PFSK-1 (cell line): ENCODE measurements around the gene TSPAN5.

ENCODE experiments used
- FOXP2 ChIP-seq: optimal IDR thresholded peaks from 2 replicates; pipeline ENCODE3; 2011; ENCODE audit warnings: borderline replicate concordance, control low read depth, inconsistent platforms; ENCODE audit not compliant: insufficient read depth; ENCODE audit errors: extremely low read length, extremely low read depth
- POLR2AphosphoS5 ChIP-seq: IDR thresholded peaks from 2 replicates; pipeline ENCODE4 v1.6.1; 2012; ENCODE audit warnings: low read depth, mild to moderate bottlenecking, control low read depth, low read length, moderate library complexity
- SIN3A ChIP-seq: IDR thresholded peaks from 2 replicates; pipeline ENCODE4 v1.6.1; 2012; ENCODE audit warnings: mild to moderate bottlenecking, low read length, moderate library complexity, borderline replicate concordance; ENCODE audit not compliant: insufficient read depth
- TAF1 ChIP-seq: IDR thresholded peaks from 2 replicates; pipeline ENCODE4 v1.6.1; 2012; ENCODE audit warnings: low read length, control low read depth, borderline replicate concordance; ENCODE audit not compliant: insufficient read depth
- TF ChIP-seq, protein P1 (sequence below), 2 experiments: IDR thresholded peaks; 2 replicates each; pipeline versions ENCODE4 v1.6.1 to v1.8.0; 2011 to 2012; ENCODE audit warnings: low read depth in 2 of 2, low read length in 2 of 2, control low read depth in 1 of 2, inconsistent platforms in 1 of 2, mild to moderate bottlenecking in 1 of 2, moderate library complexity in 1 of 2; ENCODE audit not compliant: insufficient read depth in 1 of 2

Gene TSPAN5

DNA sequence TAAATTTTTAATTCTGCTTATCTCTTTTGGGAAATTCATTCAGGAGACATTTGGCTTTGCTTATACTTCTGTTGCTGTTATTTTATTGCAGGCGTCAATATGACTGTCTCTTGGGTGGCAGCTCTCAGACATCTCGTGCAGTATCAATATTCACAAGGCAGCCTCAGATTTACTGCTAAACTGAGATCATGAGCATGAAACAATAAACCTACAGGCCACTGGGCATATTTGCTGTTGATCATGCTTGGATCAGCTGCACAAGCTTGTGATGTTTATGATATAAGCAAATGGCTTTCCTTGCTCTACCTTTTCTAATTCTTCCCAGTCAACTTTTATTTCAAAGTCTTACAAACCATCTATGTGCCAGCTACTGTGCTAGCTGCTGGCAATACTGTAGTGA lies 39.2 kb downstream of the TSPAN5 start:
- no peak for TF ChIP-seq TAF1
- no peak for TF ChIP-seq POLR2AphosphoS5
- TF ChIP-seq SIN3A, result no peak
- no peak for TF ChIP-seq FOXP2
- TF ChIP-seq, protein P1, sequence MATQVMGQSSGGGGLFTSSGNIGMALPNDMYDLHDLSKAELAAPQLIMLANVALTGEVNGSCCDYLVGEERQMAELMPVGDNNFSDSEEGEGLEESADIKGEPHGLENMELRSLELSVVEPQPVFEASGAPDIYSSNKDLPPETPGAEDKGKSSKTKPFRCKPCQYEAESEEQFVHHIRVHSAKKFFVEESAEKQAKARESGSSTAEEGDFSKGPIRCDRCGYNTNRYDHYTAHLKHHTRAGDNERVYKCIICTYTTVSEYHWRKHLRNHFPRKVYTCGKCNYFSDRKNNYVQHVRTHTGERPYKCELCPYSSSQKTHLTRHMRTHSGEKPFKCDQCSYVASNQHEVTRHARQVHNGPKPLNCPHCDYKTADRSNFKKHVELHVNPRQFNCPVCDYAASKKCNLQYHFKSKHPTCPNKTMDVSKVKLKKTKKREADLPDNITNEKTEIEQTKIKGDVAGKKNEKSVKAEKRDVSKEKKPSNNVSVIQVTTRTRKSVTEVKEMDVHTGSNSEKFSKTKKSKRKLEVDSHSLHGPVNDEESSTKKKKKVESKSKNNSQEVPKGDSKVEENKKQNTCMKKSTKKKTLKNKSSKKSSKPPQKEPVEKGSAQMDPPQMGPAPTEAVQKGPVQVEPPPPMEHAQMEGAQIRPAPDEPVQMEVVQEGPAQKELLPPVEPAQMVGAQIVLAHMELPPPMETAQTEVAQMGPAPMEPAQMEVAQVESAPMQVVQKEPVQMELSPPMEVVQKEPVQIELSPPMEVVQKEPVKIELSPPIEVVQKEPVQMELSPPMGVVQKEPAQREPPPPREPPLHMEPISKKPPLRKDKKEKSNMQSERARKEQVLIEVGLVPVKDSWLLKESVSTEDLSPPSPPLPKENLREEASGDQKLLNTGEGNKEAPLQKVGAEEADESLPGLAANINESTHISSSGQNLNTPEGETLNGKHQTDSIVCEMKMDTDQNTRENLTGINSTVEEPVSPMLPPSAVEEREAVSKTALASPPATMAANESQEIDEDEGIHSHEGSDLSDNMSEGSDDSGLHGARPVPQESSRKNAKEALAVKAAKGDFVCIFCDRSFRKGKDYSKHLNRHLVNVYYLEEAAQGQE (IDR thresholded peaks at IDR 0.05; ENCODE audit: insufficient read depth in 1 of 2, low read depth in 2 of 2, low read length in 2 of 2), result no peak

DNA sequence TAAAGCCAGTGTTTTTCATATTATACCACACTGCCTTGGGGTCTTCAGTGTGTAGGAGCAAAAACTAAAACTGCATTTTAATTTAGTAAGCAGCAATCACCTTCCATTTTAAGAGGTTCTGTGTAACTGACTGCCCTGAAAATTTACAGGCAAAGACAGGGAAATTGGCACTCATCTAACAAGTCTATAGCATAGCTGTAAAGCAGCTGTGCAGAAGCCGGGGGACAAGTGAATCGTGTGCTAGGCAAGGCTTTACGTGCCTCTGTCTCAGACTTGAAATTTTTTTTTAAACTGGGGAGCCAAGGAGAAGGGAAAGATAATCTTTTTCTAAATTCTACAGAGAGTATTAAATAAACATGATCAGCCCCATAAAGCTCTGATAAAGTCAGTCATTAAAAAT lies 39.7 kb downstream of the TSPAN5 start:
- TF ChIP-seq TAF1 (no peak), SIN3A (no peak), POLR2AphosphoS5 (no peak), FOXP2 (no peak)
- TF ChIP-seq, protein P1 (IDR thresholded peaks at IDR 0.05; ENCODE audit: insufficient read depth in 1 of 2, low read depth in 2 of 2, low read length in 2 of 2), result no peak

DNA sequence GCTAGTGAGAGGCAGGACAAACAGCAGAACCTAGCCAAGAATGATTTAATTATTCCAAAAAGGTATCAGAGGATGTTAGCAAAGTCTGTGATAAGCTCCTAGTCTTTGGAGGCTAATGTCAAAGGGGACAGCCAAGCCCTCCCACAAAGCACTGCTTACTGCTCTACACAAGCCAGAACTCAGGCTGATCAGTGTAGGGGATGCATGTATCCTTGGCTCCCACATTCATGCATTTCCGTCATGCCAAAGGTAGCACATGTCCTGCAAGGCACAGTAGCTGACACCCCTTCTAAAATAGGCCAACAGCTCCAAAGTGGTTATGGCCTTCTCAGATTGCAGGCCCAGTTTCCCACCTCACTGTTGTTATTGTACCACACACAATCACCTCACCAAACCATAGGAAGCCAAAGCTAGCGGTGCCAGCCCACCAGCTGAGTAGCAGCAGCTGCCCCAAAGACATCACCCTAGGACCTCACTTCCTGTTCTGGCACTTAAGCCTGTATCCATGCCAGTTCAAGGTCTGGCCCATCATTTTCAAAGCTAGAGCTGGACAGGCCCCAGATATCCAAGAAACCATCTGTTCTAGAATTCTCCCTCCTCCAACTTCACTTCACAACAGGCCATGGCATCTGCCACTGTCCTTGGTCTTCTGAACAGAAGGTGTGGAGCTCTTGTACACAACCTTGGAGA lies 40.9 kb downstream of the TSPAN5 start:
- no peak for TF ChIP-seq FOXP2
- TF ChIP-seq SIN3A, result no peak
- TF ChIP-seq POLR2AphosphoS5, result no peak
- TF ChIP-seq, protein P1 (IDR thresholded peaks at IDR 0.05; ENCODE audit: insufficient read depth in 1 of 2, low read depth in 2 of 2, low read length in 2 of 2), result no peak
- TF ChIP-seq TAF1, result no peak

DNA sequence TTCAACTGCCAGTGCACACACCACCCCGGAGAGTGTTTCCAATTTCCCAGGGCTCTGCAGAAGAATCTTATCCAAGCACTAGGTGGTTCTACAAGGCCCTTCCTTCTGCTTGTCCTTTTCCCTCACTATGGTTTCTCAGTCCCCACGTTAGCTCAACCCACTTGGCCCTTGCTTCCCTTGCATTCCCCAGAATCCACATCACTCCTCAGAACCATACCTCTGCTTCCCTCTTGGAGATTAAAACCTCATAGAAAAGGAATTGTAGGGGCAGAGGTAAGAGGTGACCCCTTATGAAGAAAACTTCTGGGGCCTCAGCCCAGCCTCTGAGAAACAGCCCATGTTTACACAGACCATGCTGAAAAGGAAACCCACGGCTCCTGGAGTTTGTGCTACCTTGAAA lies 42.4 kb downstream of the TSPAN5 start:
- no peak for TF ChIP-seq TAF1
- TF ChIP-seq FOXP2, result no peak
- TF ChIP-seq POLR2AphosphoS5, result no peak
- TF ChIP-seq, protein P1 (IDR thresholded peaks at IDR 0.05; ENCODE audit: insufficient read depth in 1 of 2, low read depth in 2 of 2, low read length in 2 of 2), result no peak
- TF ChIP-seq SIN3A, result no peak

DNA sequence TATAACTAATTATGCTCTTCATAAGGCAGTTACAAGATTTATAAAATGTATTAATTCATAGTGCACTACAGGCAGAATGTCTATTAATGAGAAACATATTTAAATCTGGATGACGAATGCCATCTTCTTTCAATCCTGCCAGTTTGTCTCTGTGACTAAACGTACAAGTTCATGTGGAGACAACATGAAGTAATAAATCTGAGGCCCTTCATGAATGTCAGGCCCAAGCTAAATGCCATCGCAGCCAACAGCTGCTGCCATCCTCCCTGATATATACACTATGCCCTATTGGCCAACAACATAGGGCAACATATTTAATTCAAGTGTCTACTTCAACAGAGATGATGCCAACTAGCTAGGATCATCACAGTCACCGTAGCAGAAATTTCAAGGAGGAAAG lies 43.7 kb downstream of the TSPAN5 start:
- TF ChIP-seq FOXP2 (no peak), SIN3A (no peak), POLR2AphosphoS5 (no peak), TAF1 (no peak)
- TF ChIP-seq, protein P1 (IDR thresholded peaks at IDR 0.05; ENCODE audit: insufficient read depth in 1 of 2, low read depth in 2 of 2, low read length in 2 of 2), result no peak
